Measurements from ENCODE around the gene TNIK. TPM values are rescaled to one million over a fixed set of nuclear protein-coding genes. Genes with fewer than 3 reads are reported as not detected.

The TNIK gene
- total RNA-seq, 6 donors from 2014 or later, result 23.2 to 74.4 (median 38.3) TPM

GRCh38 chr3:171149526-171150116 lies 310.6 kb downstream of the TNIK start:
- Histone ChIP-seq H3K27ac (no peak overlapping the region), H3K36me3 (no peaks in the 10 kb centered on the region), H3K4me1 (no peaks in the 10 kb centered on the region), H3K4me3 (no peak overlapping the region), H3K27me3 (no peaks in the 10 kb centered on the region), H3K9me3 (no peaks in the 10 kb centered on the region)
- ATAC-seq (ENCODE audit: low FRiP score in 2 of 2) (no peak), DNase-seq (no peak)
- TF ChIP-seq EP300 (IDR thresholded peaks at IDR 0.05) (no peak), CTCF (IDR thresholded peaks at IDR 0.05) (no peak), POLR2AphosphoS5 (IDR thresholded peaks at IDR 0.05) (no peak), POLR2A (IDR thresholded peaks at IDR 0.05) (no peak)
- 80 to 85% methylated on average over 7 of the region's 7 CpGs for WGBS, 2 donors

GRCh38 chr3:171145798-171146197 lies 314.4 kb downstream of the TNIK start:
- peaks cover 0 to under 1% (median 0%) of the 10 kb centered on the region in 4 donors for H3K36me3 ChIP-seq
- WGBS, 2 donors, result 88 to 97% methylated on average over 3 of the region's 3 CpGs
- ATAC-seq (ENCODE audit: low FRiP score in 2 of 2) (no peak), DNase-seq (no peak)
- H3K4me3 ChIP-seq, result no peak overlapping the region
- no peak overlapping the region for H3K27ac ChIP-seq
- no peaks in the 10 kb centered on the region for H3K9me3 ChIP-seq
- no peaks in the 10 kb centered on the region for H3K4me1 ChIP-seq
- no peaks in the 10 kb centered on the region for H3K27me3 ChIP-seq
- TF ChIP-seq EP300 (IDR thresholded peaks at IDR 0.05) (no peak), CTCF (IDR thresholded peaks at IDR 0.05) (no peak), POLR2A (IDR thresholded peaks at IDR 0.05) (no peak), POLR2AphosphoS5 (IDR thresholded peaks at IDR 0.05) (no peak)

- ATAC-seq (ENCODE audit: low FRiP score in 2 of 2), result no peak
- no peak for TF ChIP-seq CTCF (IDR thresholded peaks at IDR 0.05)
- TF ChIP-seq POLR2AphosphoS5 (IDR thresholded peaks at IDR 0.05), result no peak
- TF ChIP-seq POLR2A (IDR thresholded peaks at IDR 0.05), result no peak
- TF ChIP-seq EP300 (IDR thresholded peaks at IDR 0.05), result no peak
- no peak for DNase-seq
- no peak overlapping the region for H3K4me3 ChIP-seq
- no peaks in the 10 kb centered on the region for H3K9me3 ChIP-seq
- H3K36me3 ChIP-seq, result peaks cover 0 to 6% (median 3%) of the 10 kb centered on the region in 4 donors
- H3K4me1 ChIP-seq, result no peaks in the 10 kb centered on the region
- H3K27ac ChIP-seq, result no peak overlapping the region
- no peaks in the 10 kb centered on the region for H3K27me3 ChIP-seq
- WGBS, 2 donors, result 51 to 64% methylated on average over 5 of the region's 5 CpGs
Measured at GRCh38 chr3:171142985-171143384, 317.2 kb downstream of the TNIK start.

- Histone ChIP-seq H3K4me1 (no peaks in the 10 kb centered on the region), H3K27me3 (no peaks in the 10 kb centered on the region), H3K4me3 (no peak overlapping the region), H3K27ac (no peak overlapping the region), H3K36me3 (peaks cover 0 to 6% (median 3%) of the 10 kb centered on the region in 4 donors), H3K9me3 (no peaks in the 10 kb centered on the region)
- no peak for ATAC-seq (ENCODE audit: low FRiP score in 2 of 2)
- no peak for TF ChIP-seq POLR2A (IDR thresholded peaks at IDR 0.05)
- no peak for TF ChIP-seq POLR2AphosphoS5 (IDR thresholded peaks at IDR 0.05)
- TF ChIP-seq EP300 (IDR thresholded peaks at IDR 0.05), result no peak
- DNase-seq, result peak in 1 of 2 donors; percentile 59
- 92 to 96% methylated on average over 10 of the region's 10 CpGs for WGBS, 2 donors
Measured at GRCh38 chr3:171140246-171140645, 320.0 kb downstream of the TNIK start.

- TF ChIP-seq POLR2A (IDR thresholded peaks at IDR 0.05), result no peak
- no peak for TF ChIP-seq EP300 (IDR thresholded peaks at IDR 0.05)
- TF ChIP-seq POLR2AphosphoS5 (IDR thresholded peaks at IDR 0.05), result no peak
- no peak for TF ChIP-seq CTCF (IDR thresholded peaks at IDR 0.05)
- WGBS, 2 donors, result 95 to 98% methylated on average over 2 of the region's 2 CpGs
- Histone ChIP-seq H3K27me3 (no peaks in the 10 kb centered on the region), H3K4me3 (no peak overlapping the region), H3K9me3 (no peaks in the 10 kb centered on the region), H3K4me1 (no peaks in the 10 kb centered on the region), H3K36me3 (peaks cover 0 to 6% (median 3%) of the 10 kb centered on the region in 4 donors), H3K27ac (no peak overlapping the region)
- DNase-seq (no peak), ATAC-seq (ENCODE audit: low FRiP score in 2 of 2) (no peak)
Measured at GRCh38 chr3:171138027-171138426, 322.2 kb downstream of the TNIK start.

Measured in upper lobe of left lung (tissue), 6 donors.